ENCODE data around the gene GLRA1.

Gene GLRA1

GRCh38 chr5:151812757-151813309, 111.8 kb downstream of the GLRA1 start:
- H2AK5ac ChIP-seq (ENCODE audit: low read length), result no peak overlapping the region
- H3K14ac ChIP-seq (ENCODE audit: low read length), result no peak overlapping the region
- H3K36me3 ChIP-seq (ENCODE audit: control insufficient read depth in 1 of 2, insufficient read depth in 2 of 2, low read length in 2 of 2), result peaks cover 0 to 10% of the 10 kb centered on the region in 2 experiments
- no peak overlapping the region for H2AFZ ChIP-seq (ENCODE audit: insufficient read depth, low read length, poor library complexity)
- no peaks in the 10 kb centered on the region for H3K79me1 ChIP-seq (ENCODE audit: low read length)
- no peak overlapping the region for H3K18ac ChIP-seq (ENCODE audit: low read length)
- H4K8ac ChIP-seq (ENCODE audit: low read depth, low read length), result no peak overlapping the region
- no peak overlapping the region for H4K91ac ChIP-seq (ENCODE audit: low read depth, low read length)
- no peaks in the 10 kb centered on the region for H3K9me3 ChIP-seq (ENCODE audit: insufficient read depth, low read depth, low read length)
- no peak overlapping the region for H3K4me2 ChIP-seq (ENCODE audit: low read length)
- no peak overlapping the region for H4K12ac ChIP-seq (ENCODE audit: low read depth, low read length)
- H3K27ac ChIP-seq (ENCODE audit: low read depth, low read length), result no peak overlapping the region
- no peak overlapping the region for H3K4ac ChIP-seq (ENCODE audit: low read depth, low read length)
- H3K4me3 ChIP-seq (ENCODE audit: low read depth, low read length), result no peak overlapping the region
- H3K27me3 ChIP-seq (ENCODE audit: insufficient read depth, low read length), result no peaks in the 10 kb centered on the region
- H2BK5ac ChIP-seq (ENCODE audit: low read depth, low read length, poor library complexity), result no peak overlapping the region
- H2BK120ac ChIP-seq (ENCODE audit: insufficient read depth, low read length, poor library complexity), result no peak overlapping the region
- no peak overlapping the region for H3K23ac ChIP-seq (ENCODE audit: low read length)
- H3K9ac ChIP-seq (ENCODE audit: low read length), result no peak overlapping the region
- H2BK12ac ChIP-seq (ENCODE audit: low read length), result no peak overlapping the region
- no peaks in the 10 kb centered on the region for H3K79me2 ChIP-seq (ENCODE audit: control insufficient read depth, insufficient read depth, low read length, poor library complexity)
- DNase-seq, result no peak
- no CpG with 5 or more reads among the region's 2 CpGs for WGBS (ENCODE audit: extremely low coverage, insufficient coverage, insufficient read length)
- H3K4me1 ChIP-seq (ENCODE audit: control insufficient read depth in 1 of 2, insufficient read depth in 2 of 2, low read length in 2 of 2), result no peaks in the 10 kb centered on the region

DNA sequence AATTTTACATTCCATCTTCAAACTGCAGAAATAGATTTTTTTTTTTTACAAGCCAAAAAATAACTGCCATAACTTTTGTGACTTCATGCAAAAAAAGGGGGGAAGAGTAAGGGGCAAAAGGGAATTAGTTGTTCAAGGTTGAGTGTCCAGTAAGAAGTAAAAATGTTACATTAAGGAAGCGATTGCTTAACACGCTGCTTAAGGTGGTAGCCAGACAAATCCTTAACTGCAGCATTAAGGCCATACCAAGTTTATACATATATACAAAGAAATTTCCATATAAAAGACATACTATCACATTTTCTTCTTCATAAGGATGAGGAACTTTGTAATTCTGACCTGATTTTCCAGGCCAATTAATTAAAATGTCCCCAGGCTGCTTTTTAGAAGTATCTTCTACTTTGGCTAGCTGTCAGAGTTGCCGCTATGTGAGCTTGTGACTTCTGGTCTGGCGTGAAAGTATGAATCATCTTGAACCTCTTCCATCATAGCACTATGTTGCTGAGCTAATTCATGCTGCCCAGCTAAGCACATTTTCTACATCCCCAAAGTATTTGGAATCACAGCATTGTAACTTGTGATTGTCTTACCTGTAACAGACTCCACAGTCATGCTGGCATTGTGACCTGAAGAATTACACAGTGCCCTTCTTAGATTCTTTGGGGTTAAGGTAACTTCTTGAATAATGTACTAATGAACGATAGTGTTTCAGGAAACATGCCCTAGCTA, 112.9 kb downstream of the GLRA1 start:
- Histone ChIP-seq H3K27me3 (ENCODE audit: insufficient read depth, low read length) (no peaks in the 10 kb centered on the region), H3K4me3 (ENCODE audit: low read depth, low read length) (no peak overlapping the region), H4K91ac (ENCODE audit: low read depth, low read length) (no peak overlapping the region), H3K18ac (ENCODE audit: low read length) (no peak overlapping the region), H3K9me3 (ENCODE audit: insufficient read depth, low read depth, low read length) (no peaks in the 10 kb centered on the region), H3K79me1 (ENCODE audit: low read length) (no peaks in the 10 kb centered on the region), H3K23ac (ENCODE audit: low read length) (no peak overlapping the region), H3K36me3 (ENCODE audit: control insufficient read depth in 1 of 2, insufficient read depth in 2 of 2, low read length in 2 of 2) (peaks cover 0 to 10% of the 10 kb centered on the region in 2 experiments), H3K9ac (ENCODE audit: low read length) (no peak overlapping the region), H3K4ac (ENCODE audit: low read depth, low read length) (no peak overlapping the region), H3K4me2 (ENCODE audit: low read length) (no peak overlapping the region), H3K4me1 (ENCODE audit: control insufficient read depth in 1 of 2, insufficient read depth in 2 of 2, low read length in 2 of 2) (no peaks in the 10 kb centered on the region), H3K14ac (ENCODE audit: low read length) (no peak overlapping the region), H2BK12ac (ENCODE audit: low read length) (no peak overlapping the region), H2BK5ac (ENCODE audit: low read depth, low read length, poor library complexity) (no peak overlapping the region), H2AK5ac (ENCODE audit: low read length) (no peak overlapping the region), H2BK120ac (ENCODE audit: insufficient read depth, low read length, poor library complexity) (no peak overlapping the region), H3K27ac (ENCODE audit: low read depth, low read length) (no peak overlapping the region), H4K12ac (ENCODE audit: low read depth, low read length) (no peak overlapping the region), H4K8ac (ENCODE audit: low read depth, low read length) (no peak overlapping the region), H3K79me2 (ENCODE audit: control insufficient read depth, insufficient read depth, low read length, poor library complexity) (no peaks in the 10 kb centered on the region), H2AFZ (ENCODE audit: insufficient read depth, low read length, poor library complexity) (no peak overlapping the region)
- no CpG with 5 or more reads among the region's 5 CpGs for WGBS (ENCODE audit: extremely low coverage, insufficient coverage, insufficient read length)
- DNase-seq, result no peak

DNA sequence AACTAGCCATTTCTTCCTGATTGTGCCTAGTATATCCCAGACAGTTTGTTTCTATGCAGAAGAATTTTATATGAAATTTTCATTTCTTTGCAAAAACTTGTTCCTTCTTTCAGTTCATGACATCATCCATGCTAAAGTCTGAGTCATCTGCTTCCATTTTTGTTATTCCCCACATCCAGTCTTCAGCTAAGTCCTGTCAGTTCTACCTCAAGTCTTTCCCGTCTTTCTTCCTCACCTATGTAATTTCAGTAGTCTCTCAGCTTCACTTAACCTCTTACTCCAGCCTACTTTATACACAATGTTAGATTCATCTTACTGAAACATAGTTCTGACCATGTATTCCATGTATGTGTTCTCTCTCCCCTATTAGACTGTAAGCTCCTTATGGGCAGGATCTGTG, 113.8 kb downstream of the GLRA1 start:
- H2AK5ac ChIP-seq (ENCODE audit: low read length), result no peak overlapping the region
- H3K4me3 ChIP-seq (ENCODE audit: low read depth, low read length), result no peak overlapping the region
- H2BK5ac ChIP-seq (ENCODE audit: low read depth, low read length, poor library complexity), result no peak overlapping the region
- H3K79me2 ChIP-seq (ENCODE audit: control insufficient read depth, insufficient read depth, low read length, poor library complexity), result no peaks in the 10 kb centered on the region
- H3K4ac ChIP-seq (ENCODE audit: low read depth, low read length), result no peak overlapping the region
- peaks cover 0 to 11% of the 10 kb centered on the region in 2 experiments for H3K36me3 ChIP-seq (ENCODE audit: control insufficient read depth in 1 of 2, insufficient read depth in 2 of 2, low read length in 2 of 2)
- DNase-seq, result no peak
- no CpG with 5 or more reads among the region's 1 CpG for WGBS (ENCODE audit: extremely low coverage, insufficient coverage, insufficient read length)
- no peak overlapping the region for H3K23ac ChIP-seq (ENCODE audit: low read length)
- no peak overlapping the region for H3K27ac ChIP-seq (ENCODE audit: low read depth, low read length)
- H3K27me3 ChIP-seq (ENCODE audit: insufficient read depth, low read length), result no peaks in the 10 kb centered on the region
- H2BK120ac ChIP-seq (ENCODE audit: insufficient read depth, low read length, poor library complexity), result no peak overlapping the region
- H4K12ac ChIP-seq (ENCODE audit: low read depth, low read length), result no peak overlapping the region
- H4K91ac ChIP-seq (ENCODE audit: low read depth, low read length), result no peak overlapping the region
- no peak overlapping the region for H3K9ac ChIP-seq (ENCODE audit: low read length)
- no peak overlapping the region for H3K14ac ChIP-seq (ENCODE audit: low read length)
- H3K9me3 ChIP-seq (ENCODE audit: insufficient read depth, low read depth, low read length), result no peaks in the 10 kb centered on the region
- no peak overlapping the region for H4K8ac ChIP-seq (ENCODE audit: low read depth, low read length)
- no peaks in the 10 kb centered on the region for H3K79me1 ChIP-seq (ENCODE audit: low read length)
- no peak overlapping the region for H3K4me2 ChIP-seq (ENCODE audit: low read length)
- H2AFZ ChIP-seq (ENCODE audit: insufficient read depth, low read length, poor library complexity), result no peak overlapping the region
- H2BK12ac ChIP-seq (ENCODE audit: low read length), result no peak overlapping the region
- no peak overlapping the region for H3K18ac ChIP-seq (ENCODE audit: low read length)
- no peaks in the 10 kb centered on the region for H3K4me1 ChIP-seq (ENCODE audit: control insufficient read depth in 1 of 2, insufficient read depth in 2 of 2, low read length in 2 of 2)

DNA sequence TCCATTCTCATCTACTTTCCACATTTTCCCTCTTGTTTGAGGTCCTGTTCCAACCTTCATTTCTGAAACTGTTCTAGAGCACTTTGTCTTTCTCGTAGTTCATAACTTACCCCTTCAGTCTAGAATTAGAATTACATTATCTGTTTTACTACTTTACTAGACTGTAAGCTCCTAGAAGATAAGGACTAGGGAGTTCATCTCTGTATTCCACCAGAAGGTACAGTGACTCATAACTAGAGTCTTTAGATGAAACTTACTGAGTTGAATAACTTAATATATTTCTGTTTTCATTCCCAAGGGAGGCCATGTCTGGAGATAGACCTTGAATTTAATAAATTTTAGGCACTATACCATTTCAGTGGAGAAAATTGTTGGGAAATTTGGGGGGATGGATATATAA, 114.2 kb downstream of the GLRA1 start:
- Histone ChIP-seq H3K36me3 (ENCODE audit: control insufficient read depth in 1 of 2, insufficient read depth in 2 of 2, low read length in 2 of 2) (peaks cover 0 to 11% of the 10 kb centered on the region in 2 experiments), H3K14ac (ENCODE audit: low read length) (no peak overlapping the region), H3K79me1 (ENCODE audit: low read length) (no peaks in the 10 kb centered on the region), H2AFZ (ENCODE audit: insufficient read depth, low read length, poor library complexity) (no peak overlapping the region), H2BK120ac (ENCODE audit: insufficient read depth, low read length, poor library complexity) (no peak overlapping the region), H3K23ac (ENCODE audit: low read length) (no peak overlapping the region), H3K27ac (ENCODE audit: low read depth, low read length) (no peak overlapping the region), H2AK5ac (ENCODE audit: low read length) (no peak overlapping the region), H3K9ac (ENCODE audit: low read length) (no peak overlapping the region), H3K4me3 (ENCODE audit: low read depth, low read length) (no peak overlapping the region), H2BK12ac (ENCODE audit: low read length) (no peak overlapping the region), H2BK5ac (ENCODE audit: low read depth, low read length, poor library complexity) (no peak overlapping the region), H3K4me2 (ENCODE audit: low read length) (no peak overlapping the region), H3K27me3 (ENCODE audit: insufficient read depth, low read length) (no peaks in the 10 kb centered on the region), H3K79me2 (ENCODE audit: control insufficient read depth, insufficient read depth, low read length, poor library complexity) (no peaks in the 10 kb centered on the region), H3K9me3 (ENCODE audit: insufficient read depth, low read depth, low read length) (no peaks in the 10 kb centered on the region), H3K4ac (ENCODE audit: low read depth, low read length) (no peak overlapping the region), H4K8ac (ENCODE audit: low read depth, low read length) (no peak overlapping the region), H4K91ac (ENCODE audit: low read depth, low read length) (no peak overlapping the region), H3K4me1 (ENCODE audit: control insufficient read depth in 1 of 2, insufficient read depth in 2 of 2, low read length in 2 of 2) (no peaks in the 10 kb centered on the region), H3K18ac (ENCODE audit: low read length) (no peak overlapping the region), H4K12ac (ENCODE audit: low read depth, low read length) (no peak overlapping the region)
- no peak for DNase-seq
- no CpG with 5 or more reads among the region's 1 CpG for WGBS (ENCODE audit: extremely low coverage, insufficient coverage, insufficient read length)

All from trophoblast cell (in vitro differentiated cells and primary cell).